ENCODE data around the gene PTPRN2. TPM values are rescaled to one million over a fixed set of nuclear protein-coding genes. Genes with fewer than 3 reads are reported as not detected.
A peak's percentile ranks its signal among the peaks of the same experiment; 100 is the strongest.

Gene PTPRN2
- total and polyA plus RNA-seq, 7 donors = 3.2 to 7.1 (median 5.5) TPM

DNA sequence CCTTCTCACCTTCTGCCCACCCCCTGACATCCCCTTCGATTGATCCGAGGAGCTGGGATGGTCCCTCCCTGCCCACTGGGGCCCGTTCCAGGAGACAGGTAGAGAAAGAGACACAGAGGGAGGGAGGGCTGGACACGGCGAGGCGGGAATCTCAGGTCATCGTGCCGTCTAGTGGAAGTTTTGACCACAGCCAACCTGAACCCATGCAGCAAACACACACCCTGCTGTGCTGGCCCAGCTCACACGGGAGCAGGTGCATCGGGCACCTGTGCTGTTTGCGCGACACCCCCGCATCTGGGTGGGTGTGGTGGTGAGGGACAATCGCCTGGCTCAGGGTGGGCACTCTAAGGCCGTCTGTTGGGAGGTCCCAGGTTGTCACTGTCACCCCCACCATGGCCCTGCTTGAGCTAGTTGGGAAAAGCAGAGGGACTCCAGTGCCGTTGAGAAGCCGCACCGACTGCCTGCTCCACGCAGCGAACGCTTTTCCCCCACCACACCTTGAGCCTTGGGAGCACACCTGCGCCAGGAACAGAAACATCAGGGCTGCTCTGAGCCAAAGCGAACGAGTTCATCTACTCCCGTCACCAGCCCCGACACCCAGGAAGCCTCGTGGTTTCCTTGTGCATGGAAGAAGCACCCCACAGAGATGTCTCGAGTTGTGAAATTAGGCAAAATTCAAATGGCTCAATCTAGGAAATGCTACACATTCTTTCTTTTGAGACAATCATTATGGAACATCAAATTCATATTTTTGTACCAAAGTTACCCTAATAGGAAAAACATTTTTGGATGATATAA lies 965.0 kb downstream of the PTPRN2 start:
- no peak for TF ChIP-seq POLR2A (IDR thresholded peaks at IDR 0.05)
- Histone ChIP-seq H3K27ac (no peak overlapping the region), H3K36me3 (no peaks in the 10 kb centered on the region), H3K27me3 (no peaks in the 10 kb centered on the region), H3K4me3 (no peak overlapping the region), H3K4me1 (no peaks in the 10 kb centered on the region), H3K9me3 (no peaks in the 10 kb centered on the region)
- DNase-seq = peak; percentile 42
- intact Hi-C loops (cut with DNase I) = no loop called here
- 81 to 88% methylated on average over 28 of the region's 28 CpGs for WGBS, 2 donors

- no peaks in the 10 kb centered on the region for H3K4me1 ChIP-seq
- WGBS, 2 donors = 81 to 84% methylated on average over 11 of the region's 11 CpGs
- no peak for TF ChIP-seq POLR2AphosphoS5 (IDR thresholded peaks at IDR 0.05)
- TF ChIP-seq POLR2A (IDR thresholded peaks at IDR 0.05) = no peak
- no peak for TF ChIP-seq EP300 (IDR thresholded peaks at IDR 0.05)
- TF ChIP-seq, protein P1, sequence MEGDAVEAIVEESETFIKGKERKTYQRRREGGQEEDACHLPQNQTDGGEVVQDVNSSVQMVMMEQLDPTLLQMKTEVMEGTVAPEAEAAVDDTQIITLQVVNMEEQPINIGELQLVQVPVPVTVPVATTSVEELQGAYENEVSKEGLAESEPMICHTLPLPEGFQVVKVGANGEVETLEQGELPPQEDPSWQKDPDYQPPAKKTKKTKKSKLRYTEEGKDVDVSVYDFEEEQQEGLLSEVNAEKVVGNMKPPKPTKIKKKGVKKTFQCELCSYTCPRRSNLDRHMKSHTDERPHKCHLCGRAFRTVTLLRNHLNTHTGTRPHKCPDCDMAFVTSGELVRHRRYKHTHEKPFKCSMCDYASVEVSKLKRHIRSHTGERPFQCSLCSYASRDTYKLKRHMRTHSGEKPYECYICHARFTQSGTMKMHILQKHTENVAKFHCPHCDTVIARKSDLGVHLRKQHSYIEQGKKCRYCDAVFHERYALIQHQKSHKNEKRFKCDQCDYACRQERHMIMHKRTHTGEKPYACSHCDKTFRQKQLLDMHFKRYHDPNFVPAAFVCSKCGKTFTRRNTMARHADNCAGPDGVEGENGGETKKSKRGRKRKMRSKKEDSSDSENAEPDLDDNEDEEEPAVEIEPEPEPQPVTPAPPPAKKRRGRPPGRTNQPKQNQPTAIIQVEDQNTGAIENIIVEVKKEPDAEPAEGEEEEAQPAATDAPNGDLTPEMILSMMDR (IDR thresholded peaks at IDR 0.05) = no peak
- H3K4me3 ChIP-seq = no peak overlapping the region
- no peaks in the 10 kb centered on the region for H3K36me3 ChIP-seq
- intact Hi-C loops (cut with DNase I) = no loop called here
- no peak overlapping the region for H3K27ac ChIP-seq
- DNase-seq = no peak
- H3K27me3 ChIP-seq = no peaks in the 10 kb centered on the region
- no peaks in the 10 kb centered on the region for H3K9me3 ChIP-seq
Observed at GRCh38 chr7:157622000-157622399, 965.6 kb downstream of the PTPRN2 start.

- 85% methylated on average over 33 of the region's 33 CpGs for WGBS, 2 donors
- H3K27ac ChIP-seq = no peak overlapping the region
Observed at GRCh38 chr7:157621131-157621681, 966.4 kb downstream of the PTPRN2 start.

GRCh38 chr7:157620616-157621015 lies 967.0 kb downstream of the PTPRN2 start:
- intact Hi-C loops (cut with DNase I) = no loop called here
- DNase-seq = peak; percentile 57
- no peaks in the 10 kb centered on the region for H3K9me3 ChIP-seq
- no peak overlapping the region for H3K27ac ChIP-seq
- TF ChIP-seq POLR2A (IDR thresholded peaks at IDR 0.05) (no peak), EP300 (IDR thresholded peaks at IDR 0.05) (no peak), POLR2AphosphoS5 (IDR thresholded peaks at IDR 0.05) (no peak)
- TF ChIP-seq, protein P1 (IDR thresholded peaks at IDR 0.05) = no peak
- WGBS, 2 donors = 75 to 83% methylated on average over 11 of the region's 11 CpGs
- no peaks in the 10 kb centered on the region for H3K36me3 ChIP-seq
- H3K4me1 ChIP-seq = no peaks in the 10 kb centered on the region
- H3K4me3 ChIP-seq = no peak overlapping the region
- H3K27me3 ChIP-seq = no peaks in the 10 kb centered on the region

More at GRCh38 chr7:157621131-157621681, 966.4 kb downstream of the PTPRN2 start:
- intact Hi-C loops (cut with DNase I) = no loop called here
- Histone ChIP-seq H3K4me3 (no peak overlapping the region), H3K27me3 (no peaks in the 10 kb centered on the region), H3K4me1 (no peaks in the 10 kb centered on the region), H3K9me3 (no peaks in the 10 kb centered on the region), H3K36me3 (no peaks in the 10 kb centered on the region)
- DNase-seq = peak; percentile 42
- TF ChIP-seq, protein P1 (IDR thresholded peaks at IDR 0.05) = no peak
- TF ChIP-seq EP300 (IDR thresholded peaks at IDR 0.05) = no peak
- no peak for TF ChIP-seq POLR2A (IDR thresholded peaks at IDR 0.05)
- no peak for TF ChIP-seq POLR2AphosphoS5 (IDR thresholded peaks at IDR 0.05)

DNA sequence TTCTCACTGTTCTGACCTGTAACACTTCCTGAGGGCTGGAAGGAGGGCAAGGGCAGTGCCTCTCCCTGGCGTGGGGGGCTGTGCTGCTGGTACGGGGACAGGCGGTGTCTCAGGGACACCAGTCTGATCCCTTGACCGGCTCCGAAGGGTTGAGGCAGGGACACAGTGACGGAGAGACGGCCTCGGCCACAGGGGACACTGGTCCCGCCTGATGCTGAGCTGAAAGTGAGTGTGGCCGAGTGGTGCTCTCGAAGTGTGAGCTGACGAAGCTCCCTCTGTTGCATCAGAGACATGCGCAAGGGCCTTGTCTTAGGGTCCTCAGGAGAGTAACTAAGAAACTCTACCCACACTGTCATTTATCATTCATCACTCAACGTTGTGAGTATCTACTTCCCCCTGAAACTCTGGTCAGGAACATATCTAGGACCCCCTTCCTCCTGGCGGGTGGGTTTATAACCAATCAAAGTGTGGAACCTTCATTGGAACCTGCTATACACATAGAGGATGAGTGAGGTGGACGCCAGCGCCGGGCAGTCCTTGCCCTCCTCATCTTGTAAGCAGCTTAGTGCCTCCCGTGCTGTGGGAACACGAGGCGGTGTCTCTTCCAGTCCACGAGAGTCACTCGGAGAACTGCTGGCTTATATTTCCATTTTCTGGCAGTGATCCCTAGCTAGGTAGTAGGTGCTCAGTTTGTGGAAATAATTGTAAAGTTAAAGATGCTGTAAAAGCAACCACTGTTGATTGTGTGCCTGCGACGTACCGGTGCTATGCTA lies 967.7 kb downstream of the PTPRN2 start:
- intact Hi-C loops (cut with DNase I) = no loop called here
- Histone ChIP-seq H3K4me3 (no peak overlapping the region), H3K27me3 (no peaks in the 10 kb centered on the region), H3K4me1 (no peaks in the 10 kb centered on the region), H3K27ac (no peak overlapping the region), H3K36me3 (no peaks in the 10 kb centered on the region), H3K9me3 (no peaks in the 10 kb centered on the region)
- DNase-seq = peak; percentile 59
- no peak for TF ChIP-seq POLR2AphosphoS5 (IDR thresholded peaks at IDR 0.05)
- TF ChIP-seq POLR2A (IDR thresholded peaks at IDR 0.05) = no peak
- no peak for TF ChIP-seq EP300 (IDR thresholded peaks at IDR 0.05)
- TF ChIP-seq, protein P1 (IDR thresholded peaks at IDR 0.05) = no peak
- WGBS, 2 donors = 89 to 90% methylated on average over 26 of the region's 26 CpGs

Data from sigmoid colon (tissue), 7 donors.